Measurements from ENCODE around the gene REG3G. TPM values are rescaled to one million over a fixed set of nuclear protein-coding genes. Genes with fewer than 3 reads are reported as not detected.

REG3G gene
- polyA plus RNA-seq, 1 donor (not counting 4 experiments of a cell fraction or from before 2014, with no cell fraction given): not detected

GRCh38 chr2:78980152-78980465 lies 45.4 kb upstream of the REG3G start:
- Histone ChIP-seq H2AFZ (ENCODE audit: control insufficient read depth, low read length) (no peak overlapping the region), H3K9me3 (ENCODE audit: control insufficient read depth, low read depth, low read length) (no peaks in the 10 kb centered on the region), H3K4me1 (ENCODE audit: control insufficient read depth, extremely low read depth, insufficient read depth, low read length) (no peaks in the 10 kb centered on the region), H3K79me2 (ENCODE audit: control insufficient read depth, insufficient read depth, low read length) (no peaks in the 10 kb centered on the region), H3K4me3 (ENCODE audit: control insufficient read depth in 2 of 3, extremely low read depth in 1 of 3, insufficient read depth in 2 of 3, low read depth in 1 of 3, low read length in 3 of 3) (no peak overlapping the region), H3K9ac (ENCODE audit: control insufficient read depth, extremely low read depth, insufficient read depth, low read length) (no peak overlapping the region), H3K4me2 (ENCODE audit: control insufficient read depth, extremely low read depth, insufficient read depth, low read depth, low read length) (no peak overlapping the region), H3K27me3 (ENCODE audit: control insufficient read depth, extremely low read depth, insufficient read depth, low read length) (no peaks in the 10 kb centered on the region), H4K20me1 (ENCODE audit: control insufficient read depth, extremely low read depth, insufficient read depth, low read length) (no peaks in the 10 kb centered on the region), H3K27ac (ENCODE audit: control insufficient read depth, insufficient read depth, low read length) (no peak overlapping the region), H3K36me3 (ENCODE audit: control insufficient read depth in 2 of 2, extremely low read depth in 1 of 2, insufficient read depth in 2 of 2, low read length in 2 of 2) (no peaks in the 10 kb centered on the region), H3K9me1 (ENCODE audit: control insufficient read depth, extremely low read depth, insufficient read depth, low read length) (no peaks in the 10 kb centered on the region)
- dilution Hi-C loops (cut with MboI; ENCODE audit: extremely low pct_ligation_motif_present, low sequenced_read_pairs): no loop called here
- DNase-seq (ENCODE audit: low read depth, low spot score): no peak
- TF ChIP-seq CTCF (optimal IDR thresholded peaks at IDR 0.05 in 1 of 3, IDR thresholded peaks at IDR 0.05 in 1 of 3, conservative IDR thresholded peaks at IDR 0.05 in 1 of 3; ENCODE audit: extremely low read depth in 1 of 3, insufficient read depth in 2 of 3, low read length in 3 of 3) (no peak), EZH2 (IDR thresholded peaks at IDR 0.05; ENCODE audit: low read length) (no peak)
- FAIRE-seq: no peak

GRCh38 chr2:78980871-78981270 lies 44.6 kb upstream of the REG3G start:
- Histone ChIP-seq H3K9me3 (ENCODE audit: control insufficient read depth, low read depth, low read length) (no peaks in the 10 kb centered on the region), H4K20me1 (ENCODE audit: control insufficient read depth, extremely low read depth, insufficient read depth, low read length) (no peaks in the 10 kb centered on the region), H3K27me3 (ENCODE audit: control insufficient read depth, extremely low read depth, insufficient read depth, low read length) (no peaks in the 10 kb centered on the region), H3K4me3 (ENCODE audit: control insufficient read depth in 2 of 3, extremely low read depth in 1 of 3, insufficient read depth in 2 of 3, low read depth in 1 of 3, low read length in 3 of 3) (no peak overlapping the region), H3K9me1 (ENCODE audit: control insufficient read depth, extremely low read depth, insufficient read depth, low read length) (no peaks in the 10 kb centered on the region), H3K4me1 (ENCODE audit: control insufficient read depth, extremely low read depth, insufficient read depth, low read length) (no peaks in the 10 kb centered on the region), H3K36me3 (ENCODE audit: control insufficient read depth in 2 of 2, extremely low read depth in 1 of 2, insufficient read depth in 2 of 2, low read length in 2 of 2) (no peaks in the 10 kb centered on the region), H3K4me2 (ENCODE audit: control insufficient read depth, extremely low read depth, insufficient read depth, low read depth, low read length) (no peak overlapping the region), H3K79me2 (ENCODE audit: control insufficient read depth, insufficient read depth, low read length) (no peaks in the 10 kb centered on the region), H2AFZ (ENCODE audit: control insufficient read depth, low read length) (no peak overlapping the region), H3K9ac (ENCODE audit: control insufficient read depth, extremely low read depth, insufficient read depth, low read length) (no peak overlapping the region), H3K27ac (ENCODE audit: control insufficient read depth, insufficient read depth, low read length) (no peak overlapping the region)
- FAIRE-seq (no peak), DNase-seq (ENCODE audit: low read depth, low spot score) (no peak)
- dilution Hi-C loops (cut with MboI; ENCODE audit: extremely low pct_ligation_motif_present, low sequenced_read_pairs): no loop called here
- TF ChIP-seq EZH2 (IDR thresholded peaks at IDR 0.05; ENCODE audit: low read length) (no peak), CTCF (optimal IDR thresholded peaks at IDR 0.05 in 1 of 3, IDR thresholded peaks at IDR 0.05 in 1 of 3, conservative IDR thresholded peaks at IDR 0.05 in 1 of 3; ENCODE audit: extremely low read depth in 1 of 3, insufficient read depth in 2 of 3, low read length in 3 of 3) (no peak)
